Measurements from ENCODE around the gene SYT1.

SYT1 gene

DNA sequence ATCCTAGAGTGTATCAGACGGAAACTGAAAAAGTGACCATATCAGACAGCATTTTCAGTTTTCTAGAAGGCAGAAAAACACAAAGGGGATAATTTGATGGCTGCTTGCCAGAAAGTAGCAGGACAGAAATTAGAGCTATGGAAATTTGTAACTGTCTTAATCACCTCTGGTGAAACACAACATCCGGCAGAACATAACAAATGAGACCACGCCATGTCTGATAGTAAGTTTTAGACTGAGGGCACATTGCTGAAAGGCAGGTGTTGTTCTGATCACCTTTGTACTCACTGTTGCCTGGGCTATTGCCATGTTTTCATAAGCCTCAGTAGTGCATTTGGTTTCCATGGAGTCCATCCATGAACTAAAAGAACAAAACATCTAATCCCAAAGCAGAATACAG is 535.9 kb downstream of the SYT1 start:
- Histone ChIP-seq H3K4me3 (ENCODE audit: low read depth, low read length) (no peak overlapping the region), H3K4me2 (ENCODE audit: low read length) (no peak overlapping the region), H3K9ac (no peak overlapping the region), H3K9me3 (ENCODE audit: control insufficient read depth, low read length) (no peaks in the 10 kb centered on the region), H3K79me2 (no peaks in the 10 kb centered on the region), H3K27ac (no peak overlapping the region), H3K4me1 (no peaks in the 10 kb centered on the region), H3K27me3 (ENCODE audit: control insufficient read depth, insufficient read depth, low read length) (no peaks in the 10 kb centered on the region), H2AFZ (no peak overlapping the region), H3K36me3 (ENCODE audit: control insufficient read depth, insufficient read depth, low read length) (no peaks in the 10 kb centered on the region)
- TF ChIP-seq, protein P1, sequence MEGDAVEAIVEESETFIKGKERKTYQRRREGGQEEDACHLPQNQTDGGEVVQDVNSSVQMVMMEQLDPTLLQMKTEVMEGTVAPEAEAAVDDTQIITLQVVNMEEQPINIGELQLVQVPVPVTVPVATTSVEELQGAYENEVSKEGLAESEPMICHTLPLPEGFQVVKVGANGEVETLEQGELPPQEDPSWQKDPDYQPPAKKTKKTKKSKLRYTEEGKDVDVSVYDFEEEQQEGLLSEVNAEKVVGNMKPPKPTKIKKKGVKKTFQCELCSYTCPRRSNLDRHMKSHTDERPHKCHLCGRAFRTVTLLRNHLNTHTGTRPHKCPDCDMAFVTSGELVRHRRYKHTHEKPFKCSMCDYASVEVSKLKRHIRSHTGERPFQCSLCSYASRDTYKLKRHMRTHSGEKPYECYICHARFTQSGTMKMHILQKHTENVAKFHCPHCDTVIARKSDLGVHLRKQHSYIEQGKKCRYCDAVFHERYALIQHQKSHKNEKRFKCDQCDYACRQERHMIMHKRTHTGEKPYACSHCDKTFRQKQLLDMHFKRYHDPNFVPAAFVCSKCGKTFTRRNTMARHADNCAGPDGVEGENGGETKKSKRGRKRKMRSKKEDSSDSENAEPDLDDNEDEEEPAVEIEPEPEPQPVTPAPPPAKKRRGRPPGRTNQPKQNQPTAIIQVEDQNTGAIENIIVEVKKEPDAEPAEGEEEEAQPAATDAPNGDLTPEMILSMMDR (IDR thresholded peaks at IDR 0.05): no peak

DNA sequence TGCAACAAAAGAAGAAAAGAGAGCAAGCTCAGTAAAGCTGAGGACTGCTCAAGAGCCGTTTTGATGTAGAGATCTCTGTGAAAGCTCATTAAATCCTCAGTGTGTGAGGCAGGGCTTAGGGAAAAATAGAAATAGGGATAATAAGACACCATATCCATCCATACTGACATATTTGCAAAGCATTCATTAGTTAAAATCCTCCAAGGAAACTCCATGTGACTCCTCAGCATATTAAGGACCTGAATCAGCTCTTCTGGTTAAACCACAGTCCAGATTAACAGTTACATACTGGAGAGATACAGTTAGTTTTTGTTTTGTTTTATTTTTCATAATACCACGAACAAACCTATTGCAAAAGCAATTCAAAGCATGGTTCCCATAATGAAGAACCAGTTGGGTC is 538.0 kb downstream of the SYT1 start:
- Histone ChIP-seq H3K4me2 (ENCODE audit: low read length) (no peak overlapping the region), H3K79me2 (no peaks in the 10 kb centered on the region), H3K9ac (no peak overlapping the region), H2AFZ (peak overlapping the region; percentile 16), H3K27ac (no peak overlapping the region), H3K4me1 (no peaks in the 10 kb centered on the region), H3K27me3 (ENCODE audit: control insufficient read depth, insufficient read depth, low read length) (no peaks in the 10 kb centered on the region), H3K4me3 (ENCODE audit: low read depth, low read length) (no peak overlapping the region), H3K36me3 (ENCODE audit: control insufficient read depth, insufficient read depth, low read length) (no peaks in the 10 kb centered on the region), H3K9me3 (ENCODE audit: control insufficient read depth, low read length) (no peaks in the 10 kb centered on the region)
- TF ChIP-seq, protein P1 (IDR thresholded peaks at IDR 0.05): no peak

DNA sequence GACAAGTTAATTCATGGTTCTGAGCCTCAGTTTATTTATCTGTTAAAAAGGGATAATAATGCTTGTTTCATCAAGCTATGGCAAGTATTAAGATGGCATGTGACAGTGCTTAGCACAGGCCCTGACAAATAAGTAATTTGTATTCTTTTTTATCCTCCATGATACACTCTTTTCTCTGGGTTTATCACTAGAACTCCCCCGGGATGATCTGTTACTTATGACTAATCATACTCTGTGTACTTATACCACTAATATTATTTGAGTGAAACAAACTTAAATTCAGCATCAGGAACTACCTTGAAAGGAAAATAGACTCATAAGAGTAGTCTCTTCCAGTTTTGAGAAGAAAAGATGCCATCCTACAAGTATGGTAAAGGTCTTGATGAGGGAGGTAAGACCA is 542.4 kb downstream of the SYT1 start:
- TF ChIP-seq, protein P1 (IDR thresholded peaks at IDR 0.05): no peak
- H3K27me3 ChIP-seq (ENCODE audit: control insufficient read depth, insufficient read depth, low read length): no peaks in the 10 kb centered on the region
- H3K4me1 ChIP-seq: peaks cover 21% of the 10 kb centered on the region
- no peak overlapping the region for H3K27ac ChIP-seq
- no peak overlapping the region for H3K4me3 ChIP-seq (ENCODE audit: low read depth, low read length)
- no peak overlapping the region for H3K9ac ChIP-seq
- H3K36me3 ChIP-seq (ENCODE audit: control insufficient read depth, insufficient read depth, low read length): no peaks in the 10 kb centered on the region
- no peaks in the 10 kb centered on the region for H3K79me2 ChIP-seq
- H3K4me2 ChIP-seq (ENCODE audit: low read length): no peak overlapping the region
- H2AFZ ChIP-seq: no peak overlapping the region
- no peaks in the 10 kb centered on the region for H3K9me3 ChIP-seq (ENCODE audit: control insufficient read depth, low read length)

DNA sequence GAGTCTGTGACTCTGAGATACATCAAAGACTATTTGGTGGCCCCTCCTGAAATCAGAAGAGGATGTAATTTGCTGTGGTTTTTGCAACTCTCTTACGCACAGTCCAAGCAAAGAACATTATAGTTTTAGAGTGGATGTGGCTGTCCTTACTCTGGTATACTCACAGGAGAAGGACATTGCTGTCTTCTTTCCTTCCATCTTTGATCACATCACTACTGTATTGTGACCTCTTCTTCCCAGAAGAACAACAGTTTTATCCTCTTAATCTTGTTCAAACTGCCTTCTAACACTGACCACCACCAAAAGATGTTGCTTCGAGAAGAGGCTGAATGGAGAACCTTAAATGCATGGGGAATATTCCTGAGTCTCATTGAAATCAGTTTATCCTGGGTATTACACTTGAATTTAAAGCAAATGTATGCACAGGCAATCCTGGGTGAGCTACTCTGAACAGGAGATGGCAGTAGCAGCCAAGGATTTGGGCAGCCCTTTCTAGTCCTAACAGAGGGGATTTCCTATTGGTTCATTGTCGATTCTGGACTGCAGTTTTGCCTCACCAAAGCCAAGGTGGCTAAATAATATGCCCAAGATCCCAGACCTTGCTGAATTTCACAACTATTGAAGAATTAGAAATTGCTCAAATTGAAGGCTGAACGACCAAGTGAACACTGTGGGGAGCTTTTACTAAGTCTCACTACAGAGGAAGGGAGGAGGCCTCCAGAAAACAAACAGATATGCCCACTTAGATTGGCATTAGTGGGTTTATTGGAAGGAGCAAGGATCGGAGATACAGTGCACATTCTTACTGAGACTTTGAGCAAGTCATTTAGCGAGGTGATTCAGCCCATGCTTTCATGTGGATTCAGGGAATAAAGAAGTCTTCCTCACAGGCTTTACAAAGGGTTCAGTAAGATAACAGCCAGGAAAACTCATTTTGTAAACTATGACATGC is 543.4 kb downstream of the SYT1 start:
- TF ChIP-seq, protein P1 (IDR thresholded peaks at IDR 0.05): peak; percentile 86
- peak overlapping the region; percentile 40 for H3K27ac ChIP-seq
- H3K4me2 ChIP-seq (ENCODE audit: low read length): peak overlapping the region; percentile 1
- H3K4me1 ChIP-seq: peaks cover 23% of the 10 kb centered on the region
- H3K9me3 ChIP-seq (ENCODE audit: control insufficient read depth, low read length): no peaks in the 10 kb centered on the region
- peak overlapping the region; percentile 88 for H2AFZ ChIP-seq
- no peaks in the 10 kb centered on the region for H3K79me2 ChIP-seq
- no peak overlapping the region for H3K4me3 ChIP-seq (ENCODE audit: low read depth, low read length)
- H3K9ac ChIP-seq: no peak overlapping the region
- no peaks in the 10 kb centered on the region for H3K27me3 ChIP-seq (ENCODE audit: control insufficient read depth, insufficient read depth, low read length)
- no peaks in the 10 kb centered on the region for H3K36me3 ChIP-seq (ENCODE audit: control insufficient read depth, insufficient read depth, low read length)

Measured in parathyroid adenoma (tissue), 2 donors.